NCI-H2081 treated with DMSO at 0.1 percent for 48 hours (cell line): ENCODE data around the gene ZNF26.
"Not testable (repeated sequence)": the region's sequence is repeated elsewhere in the genome, so short reads cannot be mapped to it uniquely, and the experiment has no call there.

ENCODE experiments used
- DNase-seq: peaks from one replicate; lab custom pipeline; 2025; lab: John Stamatoyannopoulos, UW

The ZNF26 gene

DNA sequence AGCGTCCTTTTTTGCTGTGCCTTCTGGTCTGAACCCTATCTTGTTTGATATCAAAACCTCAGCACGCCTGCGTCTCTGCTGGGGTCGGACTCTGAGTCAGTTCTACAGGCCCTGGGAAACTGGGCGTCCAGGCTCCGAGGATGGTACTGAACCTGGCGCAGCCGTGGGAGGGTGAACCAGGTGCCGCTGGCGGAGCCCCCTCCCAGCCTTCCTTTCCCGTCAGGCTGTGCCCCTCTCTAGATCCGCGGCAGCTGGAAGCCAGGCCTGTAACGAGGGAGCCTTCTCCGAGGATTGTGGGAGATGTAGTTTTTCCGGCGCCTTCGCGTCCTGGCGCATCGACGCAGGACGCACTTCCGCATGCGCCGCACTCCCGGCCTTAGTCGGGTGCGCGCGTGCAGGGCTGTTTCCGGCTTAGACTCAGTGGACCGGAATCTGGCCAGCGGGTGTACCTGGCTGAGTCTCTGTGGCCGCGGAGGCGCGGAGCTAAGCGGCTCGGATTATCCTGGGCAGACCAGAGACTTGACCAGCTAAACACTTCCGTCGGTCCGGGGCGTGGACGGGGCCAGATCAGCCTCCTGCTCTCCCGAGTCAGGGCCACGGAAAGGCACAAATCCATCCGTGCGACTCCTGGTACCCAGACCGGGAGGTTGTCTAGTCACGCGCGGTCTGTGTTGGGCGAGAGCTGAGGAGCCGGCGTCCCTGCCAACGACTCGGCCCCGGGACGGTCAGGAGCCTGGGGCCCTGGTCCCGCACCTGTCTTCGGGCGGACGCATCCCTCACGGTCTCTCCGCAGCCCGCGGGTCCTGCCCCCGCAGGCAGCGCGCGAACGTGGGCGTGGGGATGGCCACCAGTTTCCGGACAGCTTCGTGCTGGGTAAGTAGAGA, at the start of gene ZNF26:
Gene ZNF26 (plus strand): TSS at position 367 of the 884 bp plus-strand sequence. CDS start 474 bp downstream, at position 841.
- DNase-seq: peak; percentile 79

DNA sequence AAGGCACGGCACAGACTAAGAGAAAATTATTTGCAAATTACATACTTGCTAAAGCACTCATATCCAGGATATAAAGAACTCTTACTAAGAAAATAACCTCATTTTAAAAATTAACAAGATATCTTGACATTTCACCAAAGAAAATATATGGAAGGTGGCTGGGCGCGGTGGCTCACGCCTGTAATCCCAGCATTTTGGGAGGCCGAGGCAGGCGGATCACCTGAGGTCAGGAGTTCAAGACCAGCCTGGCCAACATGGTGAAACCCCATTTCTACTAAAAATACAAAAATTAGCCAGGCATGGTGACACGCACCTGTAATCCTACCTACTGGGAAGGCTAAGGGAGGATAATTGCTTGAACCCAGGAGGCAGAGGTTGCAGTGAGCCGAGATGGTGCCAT, 49.2 kb upstream of the ZNF26 start:
- not testable (repeated sequence) for DNase-seq

DNA sequence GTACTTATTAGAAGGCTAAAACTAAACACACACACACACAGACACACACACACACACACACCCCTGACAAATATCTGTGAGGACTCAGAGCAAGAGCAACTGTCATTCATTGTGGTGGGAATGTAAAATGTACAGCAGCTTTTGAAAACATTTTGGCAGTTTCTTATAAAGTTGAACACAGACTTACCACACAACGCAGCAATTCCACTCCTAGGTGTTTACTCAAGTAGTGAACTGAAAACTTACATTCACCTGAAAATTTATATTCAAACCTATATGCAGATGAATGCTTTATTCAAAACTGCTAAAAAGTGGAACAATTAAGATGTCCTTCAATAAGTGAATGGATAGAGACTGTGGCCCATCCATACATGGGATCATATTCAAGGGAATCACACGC, 48.7 kb upstream of the ZNF26 start:
- DNase-seq: no peak

GRCh38 chr12:132938807-132939206, 47.4 kb upstream of the ZNF26 start:
- DNase-seq: not testable (repeated sequence)

- DNase-seq: no peak
Measured at GRCh38 chr12:132940071-132940719, 46.0 kb upstream of the ZNF26 start.

GRCh38 chr12:132941336-132941954, 44.7 kb upstream of the ZNF26 start:
- DNase-seq: no peak

GRCh38 chr12:132942611-132943010, 43.6 kb upstream of the ZNF26 start:
- DNase-seq: no peak

GRCh38 chr12:132945806-132946205, 40.4 kb upstream of the ZNF26 start:
- DNase-seq: no peak

GRCh38 chr12:132946246-132946820, 39.8 kb upstream of the ZNF26 start:
- DNase-seq: no peak

DNA sequence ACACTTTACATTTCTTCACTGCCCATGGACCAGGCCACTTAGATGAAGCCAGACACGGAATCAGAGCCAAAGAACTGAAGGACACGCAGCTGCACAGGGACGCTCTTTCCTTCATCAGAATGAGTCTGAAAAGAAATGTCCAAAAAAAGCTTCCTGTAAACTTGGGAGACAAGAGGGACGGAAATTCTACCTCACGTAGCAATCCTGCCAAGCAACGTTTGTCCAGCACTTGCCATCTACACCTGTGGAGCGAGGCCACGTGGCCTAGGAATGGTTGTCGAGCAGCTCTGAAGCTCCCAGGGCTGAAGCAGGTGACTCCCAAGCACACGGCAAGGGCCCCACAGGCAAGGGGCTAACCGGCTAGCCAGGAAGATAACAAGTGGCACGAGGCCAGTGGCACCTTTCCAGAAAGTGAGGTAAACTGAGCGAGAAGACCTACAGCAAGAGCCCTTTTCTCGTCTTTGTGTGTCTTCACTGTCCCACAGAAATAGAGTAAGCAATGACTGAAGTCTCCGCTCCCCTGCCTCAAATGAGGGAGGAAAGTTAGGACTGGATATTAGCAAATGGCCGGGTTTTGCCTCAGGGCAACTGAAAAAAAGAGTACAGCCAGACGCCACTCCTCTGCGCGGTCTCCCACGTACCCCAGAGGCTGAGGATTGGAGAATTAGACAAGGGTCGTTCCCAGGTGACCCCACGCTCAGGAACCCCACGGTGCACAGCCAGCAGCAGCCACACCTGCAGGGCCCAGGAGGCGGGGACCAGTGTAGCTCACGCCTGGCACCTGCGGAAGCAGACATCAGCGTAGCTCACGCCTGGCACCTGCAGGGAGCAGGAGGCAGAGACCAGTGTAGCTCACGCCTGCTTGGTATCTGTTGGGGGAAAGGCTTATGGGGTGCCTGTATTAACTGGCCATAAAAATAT, 37.8 kb upstream of the ZNF26 start:
- no peak for DNase-seq

DNA sequence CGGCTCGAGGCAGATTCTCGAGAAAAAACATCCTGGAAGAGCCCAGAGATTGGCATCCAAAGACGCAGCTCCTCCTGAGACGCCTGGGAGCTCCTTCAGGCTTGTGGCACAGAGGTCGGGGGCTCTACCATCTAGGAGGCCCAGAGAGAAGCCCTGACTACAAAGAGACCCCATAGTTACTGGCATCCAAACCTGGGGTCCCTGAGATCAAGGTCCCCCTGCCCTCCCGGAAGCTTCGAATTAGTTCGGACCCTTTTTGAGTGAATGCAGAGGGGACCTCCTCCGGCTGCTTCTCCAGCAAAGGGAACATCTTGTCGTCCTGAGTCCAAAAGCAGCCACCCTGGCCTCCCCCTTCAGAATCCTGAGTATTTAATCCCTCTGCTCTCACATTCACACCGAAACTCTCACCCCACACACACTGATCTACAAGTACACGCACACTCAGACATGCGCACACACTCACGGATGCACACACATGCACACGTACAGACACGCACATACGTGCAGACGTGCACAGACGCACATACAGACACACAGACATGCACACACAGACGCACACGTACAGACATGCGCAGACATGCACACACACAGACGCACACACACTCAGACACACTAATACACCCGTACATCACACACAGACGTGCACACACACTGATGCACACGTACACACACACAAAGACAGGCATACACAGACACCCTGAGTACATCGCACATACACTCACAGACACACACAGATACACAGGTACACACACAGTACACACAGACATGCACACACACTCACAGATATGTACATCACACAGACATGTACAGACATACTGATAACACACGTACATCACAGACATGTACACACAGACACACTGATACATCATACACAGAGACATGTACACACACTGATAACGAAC, 36.0 kb upstream of the ZNF26 start:
- no peak for DNase-seq

DNA sequence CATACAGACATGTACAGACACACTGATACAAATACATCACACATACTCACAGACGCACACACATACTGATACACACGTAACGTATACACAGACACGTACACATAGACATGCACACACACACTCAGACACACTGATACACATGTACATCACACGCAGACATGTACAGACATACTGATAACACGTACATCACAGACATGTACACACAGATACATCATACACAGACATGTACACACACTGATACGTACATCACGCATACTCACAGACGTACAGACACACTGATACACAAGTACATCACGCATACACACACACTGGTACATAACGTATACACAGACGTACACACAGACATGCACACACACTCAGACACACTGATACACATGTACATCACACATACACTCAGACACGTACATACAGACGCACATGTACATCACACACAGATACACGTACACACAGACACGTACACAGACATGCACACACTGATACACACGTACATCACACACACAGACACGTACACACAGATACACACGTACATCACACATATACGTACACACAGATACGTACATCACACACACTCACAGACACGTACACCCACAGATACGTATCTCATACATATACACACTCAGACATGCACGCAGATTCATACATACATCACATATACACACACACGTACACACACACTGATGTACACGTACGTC, 35.2 kb upstream of the ZNF26 start:
- DNase-seq: no peak

DNA sequence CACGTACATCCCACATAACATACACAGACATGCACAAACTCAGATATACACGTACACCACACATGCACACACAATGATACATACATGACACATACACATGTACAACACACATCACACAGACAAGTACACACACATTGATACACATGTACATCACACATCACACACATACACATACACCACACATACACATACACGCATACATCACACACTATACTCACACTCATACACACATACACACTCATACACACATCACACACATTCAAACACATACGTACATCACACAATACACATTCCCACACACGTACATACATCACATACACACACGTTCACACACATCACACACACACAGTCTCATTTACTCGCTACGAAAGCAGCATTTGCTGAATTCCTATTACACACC, 34.5 kb upstream of the ZNF26 start:
- DNase-seq: no peak

DNA sequence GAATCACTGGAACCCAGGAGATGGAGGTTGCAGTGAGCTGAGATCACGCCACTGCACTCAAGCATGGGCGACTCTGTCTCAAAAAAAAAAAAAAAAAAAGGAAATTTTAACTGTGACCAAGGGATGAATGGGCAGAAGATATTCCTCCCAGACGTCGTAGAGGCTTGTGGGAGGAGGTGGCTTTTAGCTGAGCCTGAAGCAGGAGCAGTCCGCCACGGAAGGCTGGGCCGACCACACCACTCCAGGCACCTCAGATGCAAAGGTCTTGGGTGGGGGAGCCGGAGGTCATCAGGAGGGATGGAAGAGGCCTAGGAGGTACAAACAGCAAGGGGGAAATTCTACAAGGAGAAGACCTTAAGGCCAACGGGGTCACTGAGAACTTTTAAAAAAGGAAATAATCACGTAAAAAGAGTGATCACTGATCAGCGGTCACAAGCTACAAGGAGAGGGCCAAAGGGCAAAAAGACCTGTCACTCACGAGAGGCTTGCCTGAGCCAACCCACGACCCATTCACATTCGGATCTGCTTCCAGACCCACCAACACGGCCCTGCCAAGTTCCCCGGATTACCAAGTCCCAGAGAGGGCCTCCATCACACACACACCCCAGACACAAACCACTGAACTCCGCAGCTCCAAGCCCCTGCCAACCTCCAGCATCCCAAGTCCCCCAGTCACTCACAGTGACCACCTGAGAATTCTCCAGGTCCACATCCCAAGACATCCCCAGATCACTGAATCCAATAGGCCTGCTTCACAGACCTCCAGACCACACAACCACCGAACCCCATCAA, 33.6 kb upstream of the ZNF26 start:
- no peak for DNase-seq

DNA sequence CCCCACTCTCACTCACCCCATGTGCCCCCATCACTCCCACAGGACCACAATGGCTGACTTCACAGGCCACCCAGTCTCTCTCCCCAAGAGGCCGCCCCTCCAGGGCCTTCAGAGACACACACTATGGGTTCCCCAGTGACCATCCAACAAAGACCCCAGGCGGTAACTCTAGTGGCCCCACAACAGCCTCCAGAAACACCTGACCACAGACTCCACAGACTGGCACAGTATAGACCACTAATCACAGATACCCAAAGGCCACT, 33.1 kb upstream of the ZNF26 start:
- no peak for DNase-seq

DNA sequence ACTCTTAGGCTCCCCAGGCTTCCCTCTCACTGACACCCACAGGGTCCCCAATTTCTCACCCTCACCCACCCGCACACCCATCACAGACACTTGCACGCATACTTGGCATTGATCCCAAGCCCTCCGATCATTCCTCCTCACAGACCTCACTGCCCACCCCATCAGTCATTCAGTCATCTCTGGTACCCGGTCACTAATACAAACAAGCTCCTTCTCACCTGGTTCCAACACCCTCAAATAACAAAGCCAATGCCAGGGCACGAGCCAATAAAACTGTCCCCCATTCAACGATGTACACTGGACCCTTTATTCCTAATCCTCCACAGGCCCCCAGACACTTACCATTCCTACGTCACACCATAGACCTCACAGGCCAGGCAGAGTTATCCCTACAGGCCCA, 32.4 kb upstream of the ZNF26 start:
- no peak for DNase-seq

DNA sequence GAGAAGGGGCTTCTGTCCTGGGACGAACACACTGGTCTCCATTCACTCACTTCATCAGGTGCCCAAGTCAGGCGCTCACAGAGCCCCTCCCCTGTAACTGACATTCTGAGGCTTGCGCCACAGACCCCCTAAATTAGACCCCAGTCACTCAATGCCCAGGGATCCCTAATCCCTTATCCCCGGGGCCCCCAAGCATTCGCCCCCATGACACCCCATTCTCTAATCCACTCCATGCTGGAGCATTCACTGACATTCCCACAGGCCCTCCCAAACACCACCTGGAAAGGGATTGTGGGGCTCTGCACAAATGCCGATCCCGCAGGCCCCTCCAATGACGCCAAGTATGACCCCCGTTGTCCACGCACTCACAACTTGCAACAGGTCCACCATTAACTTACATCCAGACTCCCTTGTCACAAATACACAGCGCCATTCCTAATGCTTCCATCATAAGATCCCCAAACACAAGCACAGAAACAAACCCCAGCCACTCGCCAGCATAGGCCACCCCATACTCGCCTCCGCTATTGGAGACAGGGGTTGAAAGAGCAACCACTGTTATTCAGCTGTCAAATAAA, 31.6 kb upstream of the ZNF26 start:
- DNase-seq: no peak

- no peak for DNase-seq
Measured at GRCh38 chr12:132955094-132956010, 30.8 kb upstream of the ZNF26 start.
